HepG2 (cell line): ENCODE data around the gene MRM3. TPM values are rescaled to one million over a fixed set of nuclear protein-coding genes. Genes with fewer than 3 reads are reported as not detected.
A peak's percentile ranks its signal among the peaks of the same experiment; 100 is the strongest.

Experiments used
- FOXC1 ChIP-seq: sonication (generic); formaldehyde crosslinking; IDR thresholded peaks from 2 replicates; pipeline ENCODE4 v1.8.0; 2022; ENCODE audit warnings: mild to moderate bottlenecking, missing genetic modification reagents, borderline replicate concordance
- GLMP ChIP-seq: sonication (generic); formaldehyde crosslinking; IDR thresholded peaks from 2 replicates; pipeline ENCODE4 v1.9.0; 2021; ENCODE audit warnings: missing genetic modification reagents, mild to moderate bottlenecking, borderline replicate concordance
- HHEX ChIP-seq: IDR thresholded peaks from 2 replicates; pipeline ENCODE4 v1.6.1; 2016; ENCODE audit warnings: control low read depth
- HMGA1 ChIP-seq: sonication (generic); formaldehyde crosslinking; conservative IDR thresholded peaks from 2 replicates; pipeline ENCODE4 v1.4.0; 2020; ENCODE audit warnings: missing genetic modification reagents
- HOXA9 ChIP-seq: sonication (generic); formaldehyde crosslinking; IDR thresholded peaks from 2 replicates; pipeline ENCODE4 v1.8.1; 2022; ENCODE audit warnings: missing genetic modification reagents, mild to moderate bottlenecking, moderate library complexity, borderline replicate concordance
- IRF2 ChIP-seq: IDR thresholded peaks from 2 replicates; pipeline ENCODE4 v1.6.1; 2018; ENCODE audit warnings: missing genetic modification reagents, missing compliant biosample characterization
- JDP2 ChIP-seq: sonication (generic); formaldehyde crosslinking; IDR thresholded peaks from 2 replicates; pipeline ENCODE4 v1.8.1; 2022; ENCODE audit warnings: missing genetic modification reagents, borderline replicate concordance
- MTA1 ChIP-seq: sonication (generic); formaldehyde crosslinking; IDR thresholded peaks from 2 replicates; pipeline ENCODE4 v1.4.0; 2020; ENCODE audit warnings: missing genetic modification reagents, mild to moderate bottlenecking, borderline replicate concordance
- MXD3 ChIP-seq: IDR thresholded peaks from 2 replicates; pipeline ENCODE4 v1.6.1; 2016; ENCODE audit warnings: mild to moderate bottlenecking, missing biosample characterization, missing genetic modification reagents
- NBN ChIP-seq: fragments of 450-650 bp; conservative IDR thresholded peaks from 2 replicates; pipeline ENCODE4 v1.6.1; 2017
- NFE2 ChIP-seq: sonication (generic); formaldehyde crosslinking; IDR thresholded peaks from 2 replicates; pipeline ENCODE4 v1.4.0; 2020; ENCODE audit warnings: missing genetic modification reagents
- SAFB2 ChIP-seq: sonication (generic); formaldehyde crosslinking; IDR thresholded peaks from 2 replicates; pipeline ENCODE4 v1.5.1; 2020; ENCODE audit warnings: missing genetic modification reagents, low read depth, mild to moderate bottlenecking, borderline replicate concordance
- SETDB1 ChIP-seq: sonication (generic); formaldehyde crosslinking; IDR thresholded peaks from 2 replicates; pipeline ENCODE4 v1.5.1; 2020; ENCODE audit warnings: missing genetic modification reagents, mild to moderate bottlenecking, borderline replicate concordance
- SUZ12 ChIP-seq: fragments of 150-350 bp; IDR thresholded peaks from 2 replicates; pipeline ENCODE4 v1.6.1; 2014; ENCODE audit warnings: low read depth, low read length
- TIGD3 ChIP-seq: sonication (generic); formaldehyde crosslinking; IDR thresholded peaks from 2 replicates; pipeline ENCODE4 v1.5.1; 2020; ENCODE audit warnings: mild to moderate bottlenecking, missing genetic modification reagents, borderline replicate concordance
- ZBTB38 ChIP-seq: sonication (generic); formaldehyde crosslinking; IDR thresholded peaks from 2 replicates; pipeline ENCODE4 v1.5.1; 2020; ENCODE audit warnings: mild to moderate bottlenecking, missing genetic modification reagents
- ZFY ChIP-seq: sonication (generic); formaldehyde crosslinking; IDR thresholded peaks from 2 replicates; pipeline ENCODE4 v1.4.0; 2020; ENCODE audit warnings: missing genetic modification reagents
- ZKSCAN5 ChIP-seq: sonication (generic); formaldehyde crosslinking; IDR thresholded peaks from 2 replicates; pipeline ENCODE4 v1.5.1; 2020; ENCODE audit warnings: mild to moderate bottlenecking, missing genetic modification reagents
- ZNF660 ChIP-seq: sonication (generic); formaldehyde crosslinking; IDR thresholded peaks from 2 replicates; pipeline ENCODE4 v1.5.1; 2020; ENCODE audit warnings: mild to moderate bottlenecking, low read depth, missing genetic modification reagents, borderline replicate concordance
- ZNF724P ChIP-seq: sonication (generic); formaldehyde crosslinking; IDR thresholded peaks from 2 replicates; pipeline ENCODE4 v1.8.0; 2022; ENCODE audit warnings: missing genetic modification reagents, borderline replicate concordance
- polyA plus RNA-seq, 8 experiments: library from polyadenylated mRNA; depleted of rRNA in 3 of 8; stranded (reverse) in 7 of 8; unstranded in 1 of 8; fragments of >200 nt; fragmentation: Illumina TruSeq in 4 of 8; extraction: Trizol in 4 of 8; gene quantifications; 2 replicates each; pipeline versions ENCODE4 v1.2.1 to v1.2.3, GENCODE V29; 2011 to 2016; ENCODE audit warnings: low read depth in 4 of 8, missing spikeins in 1 of 8, mixed read lengths in 1 of 8; ENCODE audit not compliant: insufficient read depth in 1 of 8
- total RNA-seq, 5 experiments: library from RNA; depleted of rRNA; stranded (reverse); fragments of >200 nt; fragmentation: Illumina TruSeq; extraction: Trizol; gene quantifications; 2 replicates each; pipeline ENCODE4 v1.2.3, GENCODE V29; 2016; ENCODE audit warnings: low read depth in 1 of 5

Gene MRM3
- total and polyA plus RNA-seq, 2 of the 13 experiments (the other 11 are each of a cell fraction or from before 2014, with no cell fraction given), result 12.3 to 25.5 TPM

- TF ChIP-seq HOXA9 (CRISPR knock-in tag) (peak; percentile 59; the same call in 1 of the 2 replicates), MTA1 (CRISPR knock-in tag) (no peak), ZBTB38 (peak; percentile 30; the same call in 1 of the 2 replicates), NBN (no peak), GLMP (no peak), TIGD3 (CRISPR knock-in tag) (no peak), ZNF724P (CRISPR knock-in tag) (peak; percentile 18), NFE2 (no peak), ZNF660 (CRISPR knock-in tag) (no peak), ZFY (peak; percentile 97), SUZ12 (no peak), JDP2 (CRISPR knock-in tag) (no peak), ZKSCAN5 (CRISPR knock-in tag) (0 out of 2 replicates have a peak, but pooled peaks have one; percentile 34), IRF2 (no peak), SAFB2 (CRISPR knock-in tag) (peak; percentile 84; the same call in 1 of the 2 replicates), HHEX (CRISPR knock-in tag) (no peak), HMGA1 (no peak), SETDB1 (CRISPR knock-in tag) (no peak), FOXC1 (CRISPR knock-in tag) (no peak), MXD3 (peak; percentile 52; the same call in 1 of the 2 replicates)
These were observed 30.0 kb upstream of the MRM3 start, which contains the start of gene GEMIN4 (continued) for GRCh38 chr17:752002-752619.
